Tibial artery (tissue), 4 donors: ENCODE data around the gene CFAP161.

Source experiments
- DNase-seq, 2 donors: peaks; one replicate each; pipeline ENCODE4 v3.0.0-alpha.2; 2019
- H3K27ac ChIP-seq, 2 donors: fragments of 200-600 bp; sonication (generic) in 1 of 2; 1 replicate in 1 of 2; 2 replicates in 1 of 2; pipeline ENCODE4 v1.5.1; 2018 to 2019; ENCODE audit warnings: mild to moderate bottlenecking in 1 of 2
- H3K27me3 ChIP-seq, 2 donors: fragments of 200-600 bp; sonication (generic) in 1 of 2; one replicate each; pipeline versions ENCODE4 v1.5.1 to v1.6.0; 2016 to 2019
- H3K36me3 ChIP-seq, 3 donors: fragments of 200-600 bp; sonication (generic) in 2 of 3; one replicate each; pipeline ENCODE4 v1.5.1; 2016 to 2019; ENCODE audit warnings: mild to moderate bottlenecking in 2 of 3
- H3K4me1 ChIP-seq, 4 donors: fragments of 200-600 bp; sonication (generic) in 2 of 4; 1 replicate in 3 of 4; 2 replicates in 1 of 4; pipeline ENCODE4 v1.5.1; 2016 to 2019
- H3K4me3 ChIP-seq, 2 donors: fragments of 200-600 bp; sonication (generic) in 1 of 2; 1 replicate in 1 of 2; 2 replicates in 1 of 2; pipeline ENCODE4 v1.5.1; 2018 to 2019; ENCODE audit warnings: mild to moderate bottlenecking in 2 of 2
- H3K9me3 ChIP-seq, 3 donors: fragments of 200-600 bp; sonication (generic) in 1 of 3; one replicate each; pipeline ENCODE4 v1.5.1; 2016 to 2019
- intact Hi-C: fragments of 100-400 bp; cut with DNase I; formaldehyde crosslinking; loops from one replicate; pipeline ENCODE4 v1.15.0; 2023; ENCODE audit warnings: low total_unique reads
- TF ChIP-seq, protein P1 (sequence below), 2 experiments: fragments of 200-600 bp in 1 of 2; fragments of 450-650 bp in 1 of 2; IDR thresholded peaks; one replicate each; pipeline ENCODE4 v1.5.1; 2017 to 2019; ENCODE audit warnings: antibody characterized with exemption in 2 of 2, mild to moderate bottlenecking in 1 of 2, moderate library complexity in 1 of 2

CFAP161 gene

DNA sequence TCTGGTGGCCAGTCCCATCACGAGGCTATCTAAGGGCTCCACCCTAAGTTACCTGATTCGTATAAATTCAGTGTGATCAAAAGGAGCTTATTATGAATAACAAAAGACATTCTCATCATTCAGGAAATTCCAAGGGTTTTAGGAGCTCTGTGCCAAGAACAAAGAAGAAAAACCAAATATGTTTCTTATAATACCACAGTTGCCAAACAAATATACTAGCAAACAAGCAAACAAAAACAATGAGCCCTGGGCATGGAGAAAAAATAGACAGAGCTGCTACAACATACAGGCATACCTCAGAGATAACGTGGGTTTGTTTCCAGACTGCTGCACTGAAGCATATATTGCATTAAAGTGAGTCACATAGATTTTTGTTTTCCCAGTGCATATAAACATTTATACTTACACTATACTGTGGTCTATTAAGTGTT lies 20.2 kb upstream of the CFAP161 start:
- intact Hi-C loops: no loop called here
- Histone ChIP-seq H3K4me3 (no peak overlapping the region), H3K4me1 (no peaks in the 10 kb centered on the region), H3K9me3 (no peaks in the 10 kb centered on the region), H3K36me3 (no peaks in the 10 kb centered on the region), H3K27ac (no peak overlapping the region), H3K27me3 (peaks cover 0 to 10% of the 10 kb centered on the region in 2 donors)
- DNase-seq: no peak
- TF ChIP-seq, protein P1, sequence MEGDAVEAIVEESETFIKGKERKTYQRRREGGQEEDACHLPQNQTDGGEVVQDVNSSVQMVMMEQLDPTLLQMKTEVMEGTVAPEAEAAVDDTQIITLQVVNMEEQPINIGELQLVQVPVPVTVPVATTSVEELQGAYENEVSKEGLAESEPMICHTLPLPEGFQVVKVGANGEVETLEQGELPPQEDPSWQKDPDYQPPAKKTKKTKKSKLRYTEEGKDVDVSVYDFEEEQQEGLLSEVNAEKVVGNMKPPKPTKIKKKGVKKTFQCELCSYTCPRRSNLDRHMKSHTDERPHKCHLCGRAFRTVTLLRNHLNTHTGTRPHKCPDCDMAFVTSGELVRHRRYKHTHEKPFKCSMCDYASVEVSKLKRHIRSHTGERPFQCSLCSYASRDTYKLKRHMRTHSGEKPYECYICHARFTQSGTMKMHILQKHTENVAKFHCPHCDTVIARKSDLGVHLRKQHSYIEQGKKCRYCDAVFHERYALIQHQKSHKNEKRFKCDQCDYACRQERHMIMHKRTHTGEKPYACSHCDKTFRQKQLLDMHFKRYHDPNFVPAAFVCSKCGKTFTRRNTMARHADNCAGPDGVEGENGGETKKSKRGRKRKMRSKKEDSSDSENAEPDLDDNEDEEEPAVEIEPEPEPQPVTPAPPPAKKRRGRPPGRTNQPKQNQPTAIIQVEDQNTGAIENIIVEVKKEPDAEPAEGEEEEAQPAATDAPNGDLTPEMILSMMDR (IDR thresholded peaks at IDR 0.05): no peak

DNA sequence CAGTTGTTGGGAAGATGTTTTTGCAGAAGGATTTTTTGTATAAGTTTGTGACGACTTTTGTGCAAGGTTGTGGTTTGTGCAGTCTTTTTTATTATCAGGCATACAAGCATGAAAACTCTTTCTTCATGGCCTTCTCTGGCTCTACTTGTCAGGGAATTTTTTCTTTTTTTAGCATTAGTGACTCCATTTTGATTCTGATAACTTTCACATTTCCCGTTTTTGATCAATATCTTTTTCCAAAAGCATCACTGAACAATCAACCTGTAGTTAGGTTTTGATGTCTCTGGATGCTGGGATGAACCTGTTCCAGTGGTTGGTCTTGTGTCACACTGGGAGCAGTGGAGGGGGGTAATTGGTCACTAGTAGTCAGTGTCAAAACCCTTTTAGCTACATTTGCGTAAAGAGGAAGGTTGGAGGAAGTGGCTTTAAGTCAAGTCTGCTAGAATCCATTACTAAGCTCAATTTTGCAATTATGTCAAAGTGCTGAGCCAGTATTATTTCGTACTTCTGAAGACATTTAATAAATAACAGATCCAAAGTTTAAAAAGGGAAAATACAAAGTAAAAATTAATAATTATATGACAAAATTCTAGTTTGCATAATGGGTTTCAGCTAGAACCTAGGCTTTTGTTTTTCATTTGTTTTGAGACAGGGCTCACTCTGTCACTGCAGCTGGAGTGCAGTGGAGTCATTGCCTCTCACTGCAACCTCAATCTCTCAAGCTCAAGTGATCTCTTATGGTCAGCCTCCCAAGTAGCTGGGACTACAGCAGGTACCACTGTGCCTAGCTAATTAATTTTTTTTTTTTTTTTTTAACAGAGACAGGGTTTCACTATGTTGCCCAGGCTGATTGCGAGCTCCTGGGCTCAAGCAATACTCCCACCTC lies 18.8 kb upstream of the CFAP161 start:
- Histone ChIP-seq H3K27ac (no peak overlapping the region), H3K4me3 (no peak overlapping the region), H3K4me1 (no peaks in the 10 kb centered on the region), H3K27me3 (peaks cover 0 to 10% of the 10 kb centered on the region in 2 donors), H3K36me3 (no peaks in the 10 kb centered on the region), H3K9me3 (no peaks in the 10 kb centered on the region)
- no peak for DNase-seq
- intact Hi-C loops: no loop called here
- TF ChIP-seq, protein P1 (IDR thresholded peaks at IDR 0.05): no peak

DNA sequence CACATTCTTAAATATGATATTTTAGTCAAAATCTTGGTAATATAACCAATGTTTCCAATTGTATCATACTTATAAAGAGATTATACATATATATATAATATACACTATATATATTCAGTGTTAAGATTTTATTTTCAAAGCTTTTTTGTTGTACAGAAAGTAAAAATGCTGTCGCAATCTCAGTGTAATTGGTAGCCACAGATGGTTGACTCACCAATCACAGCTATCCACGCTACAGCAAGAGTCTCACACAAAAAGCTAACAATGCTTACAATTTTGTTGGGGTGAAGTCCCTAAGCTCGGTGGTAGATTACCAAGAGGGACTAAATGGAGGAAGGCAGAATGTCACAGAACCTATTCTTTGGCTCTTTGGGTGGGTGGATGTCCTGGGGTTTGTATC lies 16.9 kb upstream of the CFAP161 start:
- Histone ChIP-seq H3K36me3 (no peaks in the 10 kb centered on the region), H3K27ac (no peak overlapping the region), H3K9me3 (no peaks in the 10 kb centered on the region), H3K4me1 (no peaks in the 10 kb centered on the region), H3K27me3 (peaks cover 0 to 10% of the 10 kb centered on the region in 2 donors), H3K4me3 (no peak overlapping the region)
- no peak for DNase-seq
- intact Hi-C loops: no loop called here
- TF ChIP-seq, protein P1 (IDR thresholded peaks at IDR 0.05): no peak

DNA sequence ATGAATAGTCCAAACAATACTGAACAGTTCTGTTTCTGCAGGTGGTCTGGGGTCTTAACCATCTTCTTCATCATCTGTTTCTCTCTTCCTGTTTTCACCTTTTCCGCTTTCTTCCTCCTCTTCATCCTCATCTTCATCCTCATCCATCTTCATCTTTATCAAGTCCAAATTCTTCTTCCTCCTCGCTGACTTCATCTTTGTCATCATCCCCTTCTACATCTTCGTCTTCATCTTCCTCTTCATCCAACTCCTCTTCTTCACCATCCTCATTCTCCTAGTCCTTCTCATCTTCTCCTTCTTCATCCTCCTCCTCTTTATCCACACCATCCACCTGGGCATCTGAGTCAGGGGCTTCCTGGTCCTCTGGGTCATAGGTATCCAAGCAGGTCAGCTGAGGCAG lies 16.5 kb upstream of the CFAP161 start:
- Histone ChIP-seq H3K4me1 (no peaks in the 10 kb centered on the region), H3K27me3 (peaks cover 0 to 10% of the 10 kb centered on the region in 2 donors), H3K27ac (no peak overlapping the region), H3K36me3 (no peaks in the 10 kb centered on the region), H3K9me3 (no peaks in the 10 kb centered on the region), H3K4me3 (no peak overlapping the region)
- intact Hi-C loops: no loop called here
- no peak for DNase-seq
- TF ChIP-seq, protein P1 (IDR thresholded peaks at IDR 0.05): no peak

DNA sequence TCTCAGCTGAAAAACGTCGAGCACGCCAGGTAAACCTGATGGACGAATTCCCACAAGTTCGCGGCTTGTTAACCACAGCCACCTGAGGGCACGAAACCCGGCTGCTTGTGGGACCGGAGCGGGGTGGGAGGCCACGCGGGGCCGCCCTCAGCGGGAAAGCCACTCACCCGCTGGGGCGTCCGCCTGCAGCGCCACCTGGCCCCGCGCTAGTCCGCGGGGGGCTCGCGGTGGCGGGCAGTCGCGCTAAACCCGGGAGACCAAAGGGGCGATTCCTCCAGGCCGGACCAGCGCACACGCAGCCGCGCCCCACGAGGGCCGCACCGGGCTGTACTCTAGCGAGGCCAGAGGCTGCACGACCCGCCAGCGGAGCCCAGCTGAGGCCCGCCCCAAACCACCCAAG lies 15.7 kb upstream of the CFAP161 start:
- Histone ChIP-seq H3K4me3 (no peak overlapping the region), H3K27ac (no peak overlapping the region), H3K9me3 (no peaks in the 10 kb centered on the region), H3K4me1 (no peaks in the 10 kb centered on the region), H3K27me3 (peaks cover 0 to 10% of the 10 kb centered on the region in 2 donors), H3K36me3 (no peaks in the 10 kb centered on the region)
- TF ChIP-seq, protein P1 (IDR thresholded peaks at IDR 0.05): no peak
- intact Hi-C loops: no loop called here
- no peak for DNase-seq
